Activated T-helper 17 cell treated with anti-CD3 and anti-CD28 coated beads, Interleukin-2, amount 50 U/mL, for 72 hours (primary cell): ENCODE data around the gene SCARF2. TPM values are rescaled to one million over a fixed set of nuclear protein-coding genes. Genes with fewer than 3 reads are reported as not detected.

Source experiments
- ATAC-seq: fragments of 150-1000 bp; cut with Tn5 transposase; replicated peaks from 2 replicates; pipeline ENCODE4 v1.10.0; 2021; ENCODE audit warnings: mild to moderate bottlenecking, moderate library complexity
- H3K27ac Mint-ChIP-seq: one replicate; pipeline ENCODE4 v1.8.0; 2022; ENCODE audit warnings: mixed read lengths
- H3K27me3 Mint-ChIP-seq: one replicate; pipeline ENCODE4 v1.8.0; 2022; ENCODE audit warnings: mixed read lengths
- H3K36me3 Mint-ChIP-seq: one replicate; pipeline ENCODE4 v1.8.0; 2022; ENCODE audit warnings: low read depth, mild to moderate bottlenecking, mixed read lengths
- H3K4me1 Mint-ChIP-seq: one replicate; pipeline ENCODE4 v1.8.0; 2022; ENCODE audit warnings: mixed read lengths
- H3K4me3 Mint-ChIP-seq: one replicate; pipeline ENCODE4 v1.8.0; 2022; ENCODE audit warnings: mild to moderate bottlenecking, mixed read lengths
- H3K9me3 Mint-ChIP-seq: one replicate; pipeline ENCODE4 v1.8.0; 2022; ENCODE audit warnings: mixed read lengths
- total RNA-seq, 2 donors: library from RNA; stranded (reverse); gene quantifications; one replicate each; pipeline ENCODE4 v1.2.3, GENCODE V29; 2022

Gene SCARF2
- total RNA-seq, 2 donors from 2014 or later: 0.43 to 1.5 TPM

- no peak for ATAC-seq
- no peaks in the 10 kb centered on the region for H3K36me3 Mint-ChIP-seq
- peaks cover 22% of the 10 kb centered on the region for H3K27me3 Mint-ChIP-seq
- H3K27ac Mint-ChIP-seq: no peak overlapping the region
- H3K9me3 Mint-ChIP-seq: no peaks in the 10 kb centered on the region
- H3K4me1 Mint-ChIP-seq: peaks cover 10% of the 10 kb centered on the region
- peak overlapping the region; percentile 79 for H3K4me3 Mint-ChIP-seq
Observed at GRCh38 chr22:20430101-20430719, 7.4 kb downstream of the SCARF2 start.

- H3K4me1 Mint-ChIP-seq: peaks cover 10% of the 10 kb centered on the region
- peak; percentile 87 for ATAC-seq
- no peaks in the 10 kb centered on the region for H3K9me3 Mint-ChIP-seq
- H3K27ac Mint-ChIP-seq: no peak overlapping the region
- H3K4me3 Mint-ChIP-seq: peak overlapping the region; percentile 79
- H3K27me3 Mint-ChIP-seq: peaks cover 17% of the 10 kb centered on the region
- no peaks in the 10 kb centered on the region for H3K36me3 Mint-ChIP-seq
Observed at GRCh38 chr22:20429254-20430100, 8.1 kb downstream of the SCARF2 start.

- no peak for ATAC-seq
- H3K4me3 Mint-ChIP-seq: peak overlapping the region; percentile 79
Observed at GRCh38 chr22:20428496-20429253, 8.9 kb downstream of the SCARF2 start.

GRCh38 chr22:20427945-20428417, 9.6 kb downstream of the SCARF2 start:
- Mint-ChIP-seq H3K27me3 (peaks cover 16% of the 10 kb centered on the region), H3K4me3 (no peak overlapping the region), H3K9me3 (no peaks in the 10 kb centered on the region), H3K4me1 (peaks cover 10% of the 10 kb centered on the region), H3K36me3 (no peaks in the 10 kb centered on the region), H3K27ac (no peak overlapping the region)
- no peak for ATAC-seq

More at GRCh38 chr22:20428496-20429253, 8.9 kb downstream of the SCARF2 start:
- Mint-ChIP-seq H3K4me1 (peaks cover 10% of the 10 kb centered on the region), H3K9me3 (no peaks in the 10 kb centered on the region), H3K27me3 (peaks cover 17% of the 10 kb centered on the region), H3K36me3 (no peaks in the 10 kb centered on the region), H3K27ac (no peak overlapping the region)

GRCh38 chr22:20427104-20427944, 10.3 kb downstream of the SCARF2 start:
- Mint-ChIP-seq H3K36me3 (no peaks in the 10 kb centered on the region), H3K4me1 (peaks cover 10% of the 10 kb centered on the region), H3K9me3 (no peaks in the 10 kb centered on the region), H3K4me3 (peak overlapping the region; percentile 13), H3K27ac (no peak overlapping the region), H3K27me3 (peaks cover 13% of the 10 kb centered on the region)
- ATAC-seq: no peak

- Mint-ChIP-seq H3K9me3 (no peaks in the 10 kb centered on the region), H3K4me1 (peaks cover 4% of the 10 kb centered on the region), H3K27me3 (peaks cover 9% of the 10 kb centered on the region), H3K27ac (no peak overlapping the region), H3K4me3 (no peak overlapping the region), H3K36me3 (no peaks in the 10 kb centered on the region)
- no peak for ATAC-seq
Observed at GRCh38 chr22:20426259-20426615, 11.4 kb downstream of the SCARF2 start.

- H3K27me3 Mint-ChIP-seq: peaks cover 9% of the 10 kb centered on the region
- peaks cover 4% of the 10 kb centered on the region for H3K4me1 Mint-ChIP-seq
- H3K4me3 Mint-ChIP-seq: no peak overlapping the region
- no peak for ATAC-seq
- no peaks in the 10 kb centered on the region for H3K9me3 Mint-ChIP-seq
- no peaks in the 10 kb centered on the region for H3K36me3 Mint-ChIP-seq
- H3K27ac Mint-ChIP-seq: no peak overlapping the region
Observed at GRCh38 chr22:20425566-20426258, 11.9 kb downstream of the SCARF2 start.

- peak overlapping the region; percentile 48 for H3K4me3 Mint-ChIP-seq
- no peak for ATAC-seq
- no peaks in the 10 kb centered on the region for H3K9me3 Mint-ChIP-seq
- H3K27me3 Mint-ChIP-seq: peaks cover 9% of the 10 kb centered on the region
- peaks cover 4% of the 10 kb centered on the region for H3K4me1 Mint-ChIP-seq
- H3K27ac Mint-ChIP-seq: no peak overlapping the region
- H3K36me3 Mint-ChIP-seq: no peaks in the 10 kb centered on the region
Observed at GRCh38 chr22:20424932-20425565, 12.6 kb downstream of the SCARF2 start.

GRCh38 chr22:20424568-20424931, 13.1 kb downstream of the SCARF2 start:
- no peaks in the 10 kb centered on the region for H3K36me3 Mint-ChIP-seq
- no peak for ATAC-seq

GRCh38 chr22:20423906-20424551, 13.6 kb downstream of the SCARF2 start:
- Mint-ChIP-seq H3K4me3 (no peak overlapping the region), H3K9me3 (no peaks in the 10 kb centered on the region), H3K4me1 (peaks cover 2% of the 10 kb centered on the region), H3K27me3 (peaks cover 9% of the 10 kb centered on the region), H3K36me3 (no peaks in the 10 kb centered on the region), H3K27ac (no peak overlapping the region)
- no peak for ATAC-seq

More at GRCh38 chr22:20424568-20424931, 13.1 kb downstream of the SCARF2 start:
- H3K9me3 Mint-ChIP-seq: no peaks in the 10 kb centered on the region
- H3K27ac Mint-ChIP-seq: no peak overlapping the region
- H3K4me1 Mint-ChIP-seq: peaks cover 4% of the 10 kb centered on the region
- no peak overlapping the region for H3K4me3 Mint-ChIP-seq
- peaks cover 9% of the 10 kb centered on the region for H3K27me3 Mint-ChIP-seq

GRCh38 chr22:20423008-20423905, 14.4 kb downstream of the SCARF2 start:
- no peak overlapping the region for H3K4me3 Mint-ChIP-seq
- no peaks in the 10 kb centered on the region for H3K4me1 Mint-ChIP-seq
- H3K27me3 Mint-ChIP-seq: peaks cover 9% of the 10 kb centered on the region
- no peaks in the 10 kb centered on the region for H3K9me3 Mint-ChIP-seq
- no peak for ATAC-seq
- no peaks in the 10 kb centered on the region for H3K36me3 Mint-ChIP-seq
- no peak overlapping the region for H3K27ac Mint-ChIP-seq
